ENCODE data around the gene DVL3.

The DVL3 gene

DNA sequence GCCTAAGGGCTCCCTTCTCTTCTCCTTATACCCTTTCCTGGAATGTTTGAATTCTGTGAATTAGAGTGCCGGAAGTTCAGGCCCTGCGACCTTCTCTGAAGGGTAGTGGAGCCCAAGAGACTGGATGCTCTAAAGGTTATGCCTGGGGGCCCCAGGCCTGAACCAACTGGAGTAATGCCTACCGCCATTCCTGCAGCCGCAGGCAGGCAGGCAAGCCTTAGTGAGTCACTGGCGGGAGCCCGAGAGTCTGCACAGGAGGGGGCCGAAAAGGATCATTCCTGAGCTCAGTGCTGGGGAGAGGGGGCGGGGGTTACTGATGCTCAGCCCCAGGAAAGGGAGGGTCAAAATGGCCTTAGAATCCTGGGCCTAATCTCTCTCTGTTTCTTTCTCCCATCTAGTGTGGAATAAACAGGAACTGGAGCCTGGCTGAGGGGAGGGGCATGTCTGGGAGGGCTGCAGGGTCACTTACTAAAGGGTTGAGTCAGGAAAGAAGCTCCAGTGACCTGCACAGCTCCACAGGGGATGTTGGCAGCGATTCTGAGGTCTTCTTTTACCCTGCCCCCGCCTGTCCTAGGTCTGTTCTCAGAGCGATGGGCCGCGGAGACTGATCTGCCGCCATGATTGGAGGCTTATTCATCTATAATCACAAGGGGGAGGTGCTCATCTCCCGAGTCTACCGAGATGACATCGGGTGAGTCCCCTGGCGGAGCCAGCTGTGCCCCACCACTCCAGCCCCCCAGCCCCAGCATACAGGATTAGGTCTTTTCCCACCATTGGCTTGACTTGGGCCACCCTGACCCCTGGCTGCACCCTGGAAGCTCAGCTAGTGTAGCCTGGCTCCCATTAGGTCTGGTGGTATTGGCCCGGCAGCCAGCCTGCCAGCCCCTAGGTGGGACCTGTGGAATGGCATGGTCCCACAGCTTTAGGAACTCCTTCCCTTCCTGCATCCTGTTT lies 21.5 kb downstream of the DVL3 start:
- DNase-seq (ENCODE audit: low read depth), result no peak

DNA sequence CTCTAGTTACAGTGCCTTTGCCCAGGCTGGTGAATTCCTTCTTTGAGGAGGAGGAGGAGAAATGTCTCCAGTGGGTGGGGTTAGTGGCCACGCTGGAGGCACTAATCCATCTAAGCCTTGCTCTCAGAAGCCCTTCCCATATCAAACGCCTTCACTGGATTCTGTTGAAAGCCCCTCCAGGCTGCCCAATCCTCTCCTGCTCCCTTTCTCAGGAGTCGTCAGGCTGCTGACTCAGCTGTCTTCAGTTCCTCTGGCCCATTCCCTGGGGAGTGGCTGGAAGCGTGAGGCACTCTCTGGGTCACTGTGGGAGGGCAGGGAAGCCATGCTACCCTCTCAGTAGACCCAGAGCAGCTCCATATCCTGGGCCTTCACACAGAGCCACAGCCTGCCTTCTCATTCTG lies 22.2 kb downstream of the DVL3 start:
- no peak for DNase-seq (ENCODE audit: low read depth)

DNA sequence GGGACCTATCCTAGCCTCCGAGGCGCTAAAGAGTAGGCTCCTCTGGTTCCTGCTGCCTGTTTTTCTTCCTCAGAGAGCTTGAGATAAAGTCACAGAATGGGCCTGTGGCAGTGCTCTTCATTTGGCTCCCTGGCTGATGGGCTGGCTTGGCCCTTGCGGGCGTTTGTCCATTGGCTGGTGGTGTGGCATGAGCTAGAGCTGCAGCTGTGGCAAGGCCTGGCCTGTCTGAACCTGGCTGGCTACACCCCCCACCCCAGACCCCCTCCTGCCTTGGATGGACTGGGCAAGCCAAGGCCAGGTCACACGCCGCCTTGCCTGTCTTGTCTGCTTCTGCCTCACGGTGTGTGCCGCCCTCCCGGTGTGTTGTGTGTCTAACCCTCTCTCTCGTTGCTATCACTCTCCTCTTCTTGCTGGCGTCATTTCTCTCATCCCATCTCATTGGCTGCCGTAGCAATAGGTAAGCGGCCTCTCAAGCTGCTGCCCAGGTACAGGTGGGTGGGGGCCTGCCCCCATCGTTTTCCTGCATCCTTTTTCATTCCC lies 22.7 kb downstream of the DVL3 start:
- no peak for DNase-seq (ENCODE audit: low read depth)

DNA sequence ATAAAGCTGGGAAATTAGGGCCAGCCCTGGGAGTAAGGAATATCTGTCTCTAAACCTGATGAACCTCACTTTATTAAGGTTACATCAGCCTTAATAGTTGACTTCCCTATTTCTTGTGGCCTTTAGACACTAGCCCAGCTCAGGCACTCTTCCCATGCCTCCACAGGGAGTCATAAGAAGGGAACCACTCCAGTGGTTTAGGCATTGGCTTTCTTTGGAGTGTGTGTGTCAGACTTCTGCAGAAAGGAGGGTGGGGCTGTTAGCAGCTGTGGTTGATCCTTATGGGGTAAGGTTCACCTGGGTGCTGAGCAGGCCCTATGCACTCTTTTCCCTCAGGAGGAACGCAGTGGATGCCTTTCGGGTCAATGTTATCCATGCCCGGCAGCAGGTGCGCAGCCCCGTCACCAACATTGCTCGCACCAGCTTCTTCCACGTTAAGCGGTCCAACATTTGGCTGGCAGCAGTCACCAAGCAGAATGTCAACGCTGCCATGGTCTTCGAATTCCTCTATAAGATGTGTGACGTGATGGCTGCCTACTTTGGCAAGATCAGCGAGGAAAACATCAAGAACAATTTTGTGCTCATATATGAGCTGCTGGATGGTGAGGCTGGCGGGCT lies 23.5 kb downstream of the DVL3 start:
- no peak for DNase-seq (ENCODE audit: low read depth)

DNA sequence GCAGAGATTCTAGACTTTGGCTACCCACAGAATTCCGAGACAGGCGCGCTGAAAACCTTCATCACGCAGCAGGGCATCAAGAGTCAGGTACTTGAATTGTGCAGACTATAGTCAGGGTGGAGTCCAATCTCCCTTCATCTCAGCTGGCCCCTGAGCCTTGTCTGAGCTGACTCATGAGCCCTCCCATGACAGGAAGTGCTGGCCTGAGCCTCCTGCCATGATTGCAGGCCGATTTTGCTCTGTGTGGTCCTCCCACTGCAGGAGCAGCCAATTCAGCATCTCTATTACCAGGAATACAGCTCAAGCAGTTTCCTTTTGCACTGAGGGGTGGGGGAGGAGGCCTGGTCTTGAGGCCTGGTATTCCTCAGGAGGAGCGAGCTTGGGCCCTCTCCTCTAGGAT lies 25.0 kb downstream of the DVL3 start:
- DNase-seq (ENCODE audit: low read depth), result no peak

DNA sequence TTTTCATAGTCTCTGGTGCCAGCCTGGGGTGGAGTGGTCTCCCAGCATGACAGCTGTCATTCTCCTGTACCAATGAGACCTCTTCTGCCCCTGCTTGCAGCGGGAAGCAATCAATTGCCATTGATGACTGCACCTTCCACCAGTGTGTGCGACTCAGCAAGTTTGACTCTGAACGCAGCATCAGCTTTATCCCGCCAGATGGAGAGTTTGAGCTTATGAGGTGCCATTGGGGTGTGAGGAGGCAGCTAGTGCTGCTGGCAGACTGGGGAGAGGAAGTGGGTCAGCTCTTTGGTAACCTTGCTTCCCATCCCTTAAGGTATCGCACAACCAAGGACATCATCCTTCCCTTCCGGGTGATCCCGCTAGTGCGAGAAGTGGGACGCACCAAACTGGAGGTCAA lies 26.4 kb downstream of the DVL3 start:
- DNase-seq (ENCODE audit: low read depth), result no peak

DNA sequence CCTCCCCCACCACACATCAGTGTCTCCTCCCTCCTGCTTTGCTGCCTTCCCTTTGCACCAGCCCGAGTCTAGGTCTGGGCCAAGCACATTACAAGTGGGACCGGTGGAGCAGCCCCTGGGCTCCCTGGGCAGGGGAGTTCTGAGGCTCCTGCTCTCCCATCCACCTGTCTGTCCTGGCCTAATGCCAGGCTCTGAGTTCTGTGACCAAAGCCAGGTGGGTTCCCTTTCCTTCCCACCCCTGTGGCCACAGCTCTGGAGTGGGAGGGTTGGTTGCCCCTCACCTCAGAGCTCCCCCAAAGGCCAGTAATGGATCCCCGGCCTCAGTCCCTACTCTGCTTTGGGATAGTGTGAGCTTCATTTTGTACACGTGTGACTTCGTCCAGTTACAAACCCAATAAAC lies 28.5 kb downstream of the DVL3 start:
- no peak for DNase-seq (ENCODE audit: low read depth)

DNA sequence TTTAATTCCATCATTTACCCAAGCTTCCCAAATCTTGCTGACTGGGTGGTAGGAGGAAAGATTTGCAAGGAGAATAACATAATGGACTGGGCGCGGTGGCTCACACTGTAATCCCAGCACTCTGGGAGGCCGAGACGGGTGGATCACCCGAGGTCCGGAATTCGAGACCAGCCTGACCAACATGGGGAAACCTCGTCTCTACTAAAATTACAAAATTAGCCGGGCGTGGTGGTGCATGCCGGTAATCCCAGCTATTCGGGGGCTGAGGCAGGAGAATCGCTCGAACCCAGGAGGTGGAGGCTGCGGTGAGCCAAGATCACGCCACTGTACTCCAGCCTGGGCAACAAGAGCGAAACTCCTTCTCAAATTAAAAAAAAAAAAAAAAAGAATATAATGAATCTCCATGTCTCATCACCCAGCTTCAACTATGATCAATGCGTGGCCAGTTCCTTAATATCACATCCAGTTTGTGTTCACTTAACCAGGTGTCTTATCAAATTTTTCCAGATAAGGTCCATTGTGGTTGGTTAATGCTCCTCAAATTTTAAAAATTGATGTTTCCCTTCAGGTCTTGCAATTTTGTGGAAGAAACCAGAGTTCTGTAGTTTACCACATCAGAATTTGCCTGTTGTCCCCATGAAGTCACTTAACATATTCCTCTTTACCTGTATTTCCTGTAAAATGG lies 29.5 kb downstream of the DVL3 start:
- no peak for DNase-seq (ENCODE audit: low read depth)

DNA sequence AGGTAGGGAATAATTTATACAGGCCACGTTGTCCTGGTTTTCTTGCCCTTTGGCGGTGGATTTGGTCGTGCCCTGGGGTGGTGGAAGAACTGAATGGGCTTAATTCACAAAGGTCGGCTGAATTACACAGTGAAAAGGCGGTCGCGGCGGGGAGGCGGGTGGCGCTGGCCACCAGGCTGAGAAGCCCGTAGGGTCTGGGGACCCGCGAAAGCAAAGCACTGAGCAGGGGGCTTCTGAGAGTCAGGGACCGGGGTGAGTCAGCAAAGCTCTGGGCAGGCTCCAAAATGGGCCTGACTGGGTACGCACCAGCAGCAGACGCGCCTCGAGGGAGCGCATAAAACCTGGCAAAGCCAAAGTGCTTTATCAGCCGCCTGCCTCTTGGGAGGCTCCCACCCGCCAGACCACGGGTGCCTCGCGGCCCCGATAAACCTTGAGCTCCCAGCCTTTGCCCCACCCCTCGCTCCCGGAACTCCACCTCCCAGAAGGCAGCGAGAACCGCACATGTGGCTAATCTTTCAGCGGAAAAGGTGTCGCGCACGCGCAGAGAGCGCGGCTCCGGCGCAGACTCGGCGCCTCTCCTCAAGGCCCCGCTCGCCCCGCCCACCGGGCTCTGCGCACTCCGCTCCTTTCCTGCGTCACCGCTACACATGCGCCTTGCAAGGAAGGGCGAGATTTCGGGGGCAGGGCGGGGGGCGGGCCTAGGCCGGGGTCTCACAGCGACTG lies 30.4 kb downstream of the DVL3 start:
- peak; percentile 99 for DNase-seq (ENCODE audit: low read depth)

DNA sequence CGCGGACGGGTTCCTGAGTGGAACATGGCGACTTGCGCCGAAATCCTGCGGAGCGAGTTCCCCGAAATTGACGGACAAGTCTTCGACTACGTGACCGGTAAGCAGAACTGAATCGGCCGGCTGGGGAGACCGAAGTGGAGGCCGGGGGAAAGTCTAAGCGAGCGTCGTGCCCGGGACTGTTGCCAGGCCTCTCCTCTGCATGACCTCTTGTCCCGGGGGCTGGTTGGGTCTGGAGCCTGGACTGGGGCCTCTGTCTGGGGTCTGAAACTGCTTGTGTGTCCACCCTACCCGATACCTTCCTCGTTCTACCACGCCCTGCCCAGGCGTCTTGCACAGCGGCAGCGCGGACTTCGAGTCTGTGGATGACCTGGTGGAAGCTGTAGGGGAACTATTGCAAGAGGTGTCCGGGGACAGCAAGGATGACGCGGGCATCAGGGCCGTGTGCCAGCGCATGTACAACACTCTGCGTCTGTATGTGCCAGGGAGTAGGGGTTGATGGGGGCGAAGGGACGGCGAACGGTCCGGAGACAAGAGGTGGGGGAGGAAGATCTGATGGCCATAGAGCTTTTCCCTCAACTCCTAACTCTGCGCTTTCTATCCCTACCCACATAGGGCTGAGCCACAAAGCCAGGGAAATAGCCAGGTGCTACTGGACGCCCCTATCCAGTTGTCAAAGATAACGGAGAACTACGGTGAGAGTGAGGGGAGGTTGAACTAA lies 31.2 kb downstream of the DVL3 start, which contains the start of gene ABCF3:
Gene ABCF3, plus strand, starts transcription at position 16 of the 718 bp plus-strand sequence. Its CDS starts 9 bp downstream, at position 25.
- no peak for DNase-seq (ENCODE audit: low read depth)

DNA sequence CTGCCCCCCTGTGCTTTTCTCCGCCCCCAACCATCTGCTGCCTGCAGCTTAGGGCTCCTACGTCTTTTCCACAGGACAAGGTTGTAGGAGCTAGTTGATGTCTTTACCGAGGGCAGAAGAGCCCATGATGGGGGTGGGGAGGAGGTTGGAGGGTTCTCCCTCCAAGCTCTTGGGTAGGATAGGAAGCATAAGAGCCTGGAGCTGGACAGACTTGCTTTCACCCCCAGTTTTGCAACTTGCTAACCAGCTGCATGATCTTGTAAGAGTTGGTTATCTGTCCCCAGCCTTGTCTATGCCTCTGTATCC lies 31.7 kb downstream of the DVL3 start:
- no peak for DNase-seq (ENCODE audit: low read depth)

DNA sequence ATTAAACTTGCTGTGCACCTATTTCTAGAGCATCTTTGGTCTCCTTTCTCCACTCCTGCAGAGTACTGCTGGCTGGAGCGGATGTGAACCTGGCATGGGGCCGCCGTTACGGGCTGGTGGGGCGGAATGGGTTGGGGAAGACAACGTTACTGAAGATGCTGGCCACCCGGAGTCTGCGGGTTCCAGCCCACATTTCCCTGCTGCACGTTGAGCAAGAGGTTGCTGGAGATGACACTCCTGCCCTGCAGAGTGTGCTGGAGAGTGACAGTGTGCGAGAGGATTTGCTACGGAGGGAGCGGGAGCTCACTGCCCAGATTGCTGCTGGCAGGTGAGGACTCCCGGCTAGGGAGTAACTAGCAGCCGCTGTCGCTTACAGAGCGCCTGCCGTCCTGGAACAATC lies 32.9 kb downstream of the DVL3 start:
- no peak for DNase-seq (ENCODE audit: low read depth)

DNA sequence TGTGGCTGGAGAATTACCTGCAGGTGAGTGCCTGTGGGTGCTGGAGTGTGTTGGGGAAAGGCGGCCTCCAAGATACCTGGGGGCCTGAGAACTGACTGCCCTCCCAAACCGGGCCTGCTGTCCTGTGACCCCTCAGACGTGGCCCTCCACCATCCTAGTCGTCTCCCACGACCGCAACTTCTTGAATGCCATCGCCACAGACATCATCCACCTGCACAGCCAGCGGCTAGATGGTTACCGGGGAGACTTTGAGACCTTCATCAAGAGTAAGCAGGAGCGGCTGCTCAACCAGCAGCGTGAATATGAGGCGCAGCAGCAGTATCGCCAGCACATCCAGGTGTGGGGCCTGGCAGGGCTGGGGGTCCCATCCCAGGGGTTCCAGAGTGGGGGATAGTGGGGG lies 34.2 kb downstream of the DVL3 start:
- no peak for DNase-seq (ENCODE audit: low read depth)

DNA sequence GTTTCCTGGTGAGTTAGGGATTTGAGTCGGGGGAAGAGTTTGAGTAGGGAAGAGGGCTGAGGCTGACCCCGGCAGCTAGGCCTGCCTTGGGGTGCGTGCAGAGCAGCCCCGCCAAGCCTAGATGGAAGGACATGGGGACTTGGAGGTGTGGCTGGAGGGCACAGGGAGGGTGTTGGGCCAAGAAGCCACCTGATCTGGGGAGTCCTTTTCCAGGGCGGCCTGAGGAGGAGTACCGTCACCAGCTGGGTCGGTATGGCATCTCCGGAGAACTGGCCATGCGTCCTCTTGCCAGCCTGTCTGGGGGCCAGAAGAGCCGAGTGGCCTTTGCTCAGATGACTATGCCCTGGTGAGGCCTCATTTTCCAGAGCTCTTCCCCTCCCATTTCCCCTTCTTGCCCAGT lies 37.7 kb downstream of the DVL3 start:
- no peak for DNase-seq (ENCODE audit: low read depth)

DNA sequence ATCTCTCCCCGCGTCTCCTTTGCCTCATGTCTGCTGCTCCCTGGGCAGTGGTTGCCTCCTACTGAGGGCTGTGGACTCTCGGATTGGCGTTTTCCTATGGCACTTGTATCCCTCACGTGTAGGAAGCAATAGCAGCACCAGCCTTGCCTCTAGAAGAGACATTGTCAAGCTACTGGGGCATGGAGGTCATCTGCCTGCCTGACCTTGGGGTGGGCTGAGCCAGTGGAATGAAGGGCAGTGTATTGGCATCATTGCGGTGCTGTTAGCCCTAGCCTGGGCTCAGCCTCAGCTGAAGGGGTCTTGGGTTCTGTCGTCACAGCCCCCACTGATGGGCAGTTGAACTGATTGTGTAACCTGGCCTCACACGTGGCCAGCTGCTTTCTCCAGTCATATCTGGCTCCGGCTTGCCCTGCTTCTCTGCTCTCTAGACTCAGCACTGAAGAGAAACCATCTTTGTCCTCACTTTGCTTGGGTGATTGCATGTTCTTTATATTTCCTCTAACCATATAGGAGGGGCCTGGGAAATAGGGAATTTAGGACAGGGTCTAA lies 38.9 kb downstream of the DVL3 start:
- DNase-seq (ENCODE audit: low read depth), result no peak

DNA sequence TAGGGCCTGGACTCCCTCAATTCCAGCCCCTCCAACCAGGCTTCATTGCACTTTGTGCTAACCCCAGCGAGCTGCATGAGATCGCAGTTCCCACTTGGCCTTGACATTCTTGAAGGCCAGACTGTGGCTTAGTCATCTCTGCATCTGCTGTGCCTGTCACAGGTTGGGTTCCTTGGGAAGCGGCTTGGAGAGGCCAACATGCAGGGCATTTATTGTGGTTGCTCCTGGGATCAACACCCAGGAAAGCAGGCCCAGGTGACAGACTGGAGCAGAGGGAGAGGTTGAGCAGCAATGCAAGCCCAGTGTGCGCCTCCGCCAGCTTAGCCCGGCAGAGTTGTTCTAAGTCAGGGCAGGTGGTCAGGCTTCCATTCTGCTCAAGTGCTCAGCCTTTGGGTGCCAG lies 41.4 kb downstream of the DVL3 start:
- no peak for DNase-seq (ENCODE audit: low read depth)

DNA sequence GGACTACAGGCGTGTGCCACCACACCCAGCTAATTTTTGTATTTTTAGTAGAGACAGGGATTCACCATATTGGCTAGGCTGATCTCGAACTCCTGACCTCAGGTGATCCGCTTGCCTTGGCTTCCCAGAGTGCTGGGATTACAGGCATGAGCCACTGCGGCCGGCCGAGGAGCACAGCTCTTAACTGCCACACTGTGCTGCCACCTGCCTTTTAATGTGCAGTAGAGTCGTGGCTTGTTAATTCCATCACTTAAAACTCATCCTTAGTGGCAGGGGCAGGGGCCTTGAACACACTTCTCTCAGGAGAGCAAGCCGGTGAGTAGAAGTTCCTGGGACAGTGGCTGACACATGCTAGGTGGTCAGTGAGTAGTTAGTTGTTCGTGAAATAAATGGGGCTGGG lies 43.3 kb downstream of the DVL3 start:
- DNase-seq (ENCODE audit: low read depth), result no peak

DNA sequence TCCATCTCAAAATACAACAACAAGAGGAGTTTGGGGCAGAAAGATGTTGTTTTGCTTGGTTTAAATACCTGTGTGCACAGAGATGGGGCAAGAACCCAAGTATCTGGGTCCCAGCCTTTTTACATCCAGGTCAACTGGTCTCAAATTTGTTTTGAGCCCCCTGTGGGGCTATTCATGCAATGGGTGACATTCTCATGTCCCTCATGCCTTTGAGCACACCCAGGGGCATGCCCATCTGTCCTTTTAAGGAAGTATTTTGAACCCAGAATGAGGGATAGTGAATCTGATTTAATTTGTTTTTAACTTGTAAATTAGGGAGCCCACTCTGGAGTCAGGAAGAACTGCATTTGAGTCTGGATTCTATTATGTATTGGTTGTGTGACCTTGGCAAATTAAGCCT lies 45.6 kb downstream of the DVL3 start:
- no peak for DNase-seq (ENCODE audit: low read depth)

DNA sequence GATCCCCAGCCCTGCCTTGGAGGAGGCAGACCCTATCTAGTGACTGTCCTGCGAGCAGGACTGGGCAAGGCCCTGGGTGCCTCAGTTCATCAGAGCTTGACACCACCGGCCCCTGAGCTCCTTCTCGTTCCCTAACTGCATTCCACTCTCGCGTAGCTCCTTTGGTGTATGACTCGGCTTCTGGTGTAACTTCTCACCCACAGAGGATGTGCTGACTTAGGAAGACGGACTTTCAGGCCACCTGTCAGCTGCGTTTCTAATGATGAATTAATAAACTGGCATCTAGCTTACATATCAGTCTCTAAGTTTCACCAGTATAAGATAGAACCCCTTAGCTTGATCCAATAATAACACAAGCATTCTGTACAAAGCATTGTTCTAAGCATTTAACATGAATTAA lies 48.3 kb downstream of the DVL3 start:
- DNase-seq (ENCODE audit: low read depth), result no peak

DNA sequence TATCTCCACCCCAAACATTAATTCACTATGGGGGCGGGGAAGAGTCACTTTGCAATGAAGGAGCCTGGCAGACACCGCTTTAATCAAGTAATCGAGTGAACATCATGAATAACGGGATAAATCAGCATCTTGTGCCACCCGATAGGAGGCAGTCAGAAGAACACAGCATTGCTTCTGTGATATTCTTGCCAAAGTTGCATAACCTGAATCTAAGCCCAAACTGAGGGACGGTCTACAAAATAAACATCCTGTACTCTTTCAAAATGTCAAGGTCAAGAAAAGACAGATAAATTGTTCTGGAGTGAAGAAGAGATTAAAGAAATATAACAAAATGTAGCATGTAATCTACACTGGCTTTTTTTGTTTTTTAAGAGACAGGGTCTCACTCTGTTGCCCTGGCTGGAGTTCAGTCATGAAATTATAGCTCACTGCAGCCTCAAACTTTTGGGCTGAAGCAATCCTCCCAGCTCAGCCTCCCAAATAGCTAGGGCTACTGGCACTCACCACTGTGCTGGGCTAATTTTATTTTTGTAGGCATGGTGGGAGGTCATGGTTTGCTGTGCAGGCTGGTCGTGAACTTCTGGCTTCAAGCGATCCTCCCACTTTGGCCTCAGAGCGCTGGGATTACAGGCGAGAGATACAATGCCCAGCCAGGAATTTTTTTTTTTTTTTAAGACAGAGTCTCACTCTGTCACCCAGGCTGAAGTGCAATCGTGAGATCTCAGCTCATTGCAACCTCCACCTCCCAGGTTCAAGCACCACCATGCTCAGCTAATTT lies 54.2 kb downstream of the DVL3 start:
- DNase-seq (ENCODE audit: low read depth), result no peak

Data from activated T-helper 9 cell treated with anti-CD3 and anti-CD28 coated beads, Interleukin-2, amount 50 U/mL, for 16 hours (primary cell).